Skeletal muscle tissue (tissue), 4 donors: ENCODE data around the gene ZNF780A. TPM values are rescaled to one million over a fixed set of nuclear protein-coding genes. Genes with fewer than 3 reads are reported as not detected.
A peak's percentile ranks its signal among the peaks of the same experiment; 100 is the strongest.
"Not testable (repeated sequence)": the region's sequence is repeated elsewhere in the genome, so short reads cannot be mapped to it uniquely, and the experiment has no call there.

ENCODE experiments used
- H3K27ac ChIP-seq: one replicate; pipeline ENCODE4 v1.7.0; 2013; ENCODE audit warnings: mild to moderate bottlenecking, low read depth, low read length, inconsistent platforms
- H3K27me3 ChIP-seq, 3 donors: one replicate each; pipeline ENCODE4 v1.7.0; 2013; ENCODE audit warnings: low read length in 3 of 3; ENCODE audit not compliant: control insufficient read depth in 3 of 3, insufficient read depth in 3 of 3
- H3K36me3 ChIP-seq, 3 donors: one replicate each; pipeline ENCODE4 v1.7.0; 2013; ENCODE audit warnings: low read length in 3 of 3; ENCODE audit not compliant: control insufficient read depth in 3 of 3, insufficient read depth in 3 of 3
- H3K4me1 ChIP-seq, 3 donors: one replicate each; pipeline ENCODE4 v1.7.0; 2013; ENCODE audit warnings: low read length in 3 of 3, mild to moderate bottlenecking in 3 of 3; ENCODE audit not compliant: control insufficient read depth in 3 of 3, insufficient read depth in 3 of 3
- H3K4me3 ChIP-seq, 3 donors: one replicate each; pipeline ENCODE4 v1.7.0; 2013; ENCODE audit warnings: low read length in 3 of 3
- H3K9ac ChIP-seq, 3 donors: one replicate each; pipeline ENCODE4 v1.7.0; 2013; ENCODE audit warnings: low read length in 3 of 3, mild to moderate bottlenecking in 3 of 3, moderate library complexity in 2 of 3, low read depth in 1 of 3
- H3K9me3 ChIP-seq, 3 donors: one replicate each; pipeline ENCODE4 v1.7.0; 2013; ENCODE audit warnings: low read length in 3 of 3; ENCODE audit not compliant: control insufficient read depth in 3 of 3
- total RNA-seq: library from RNA; depleted of rRNA; stranded (reverse); fragments of >200 nt; gene quantifications from one replicate; pipeline ENCODE4 v1.2.3, GENCODE V29; 2014
- donor health status: Osteomylitis.

ZNF780A gene
- total RNA-seq: 14.6 TPM

- Histone ChIP-seq H3K9me3 (no peaks in the 10 kb centered on the region), H3K27me3 (no peaks in the 10 kb centered on the region), H3K4me1 (peaks cover 6 to 19% (median 9%) of the 10 kb centered on the region in 3 donors), H3K4me3 (peak within 1 kb of the TSS; percentile 88 to 97 (median 96)), H3K27ac (peak within 1 kb of the TSS; percentile 91), H3K36me3 (no peaks in the 10 kb centered on the region), H3K9ac (peak within 1 kb of the TSS; percentile 95 to 97 (median 96))
These were observed at the start of gene ZNF780A for GRCh38 chr19:40090241-40091204. TSS of gene ZNF780A (minus strand) at chr19:40090943. CDS start at chr19:40084753, 6,190 bp downstream.

DNA sequence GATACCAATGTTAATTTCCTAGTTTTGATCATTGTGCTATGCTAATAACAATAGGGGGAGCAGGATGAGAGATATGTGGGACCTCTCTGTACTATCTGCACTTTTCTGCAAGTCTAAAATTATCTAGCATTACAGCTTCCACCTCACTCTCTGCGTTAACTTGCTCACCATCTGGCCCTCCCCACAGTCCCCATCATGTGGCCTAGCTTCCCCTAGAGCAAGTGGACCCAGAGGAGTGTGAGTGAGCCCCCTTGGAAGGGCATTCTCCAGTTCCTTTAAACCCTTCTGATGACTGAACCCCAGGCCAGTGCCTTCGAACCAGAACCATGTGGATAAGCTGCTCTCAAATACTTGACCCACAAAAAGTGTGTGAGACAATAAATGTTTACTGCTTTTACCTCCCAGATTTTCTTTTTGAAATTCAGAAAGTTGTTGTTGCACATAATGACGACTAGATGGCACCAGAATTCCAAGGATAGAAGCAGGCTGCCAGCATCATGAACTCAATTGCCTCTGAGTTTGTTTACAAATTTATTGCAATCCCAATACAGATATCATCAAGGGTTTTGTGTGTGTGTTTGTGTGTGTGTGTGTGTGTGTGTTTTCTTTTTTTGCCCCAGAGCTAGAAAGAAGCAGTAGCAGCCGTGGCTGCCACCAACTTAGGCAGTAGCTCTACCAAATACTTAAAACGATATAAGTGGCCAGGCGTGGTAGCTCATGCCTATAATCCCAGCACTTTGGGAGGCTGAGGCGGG is 49.0 kb upstream of the ZNF780A start:
- no peak overlapping the region for H3K9ac ChIP-seq
- no peak overlapping the region for H3K27ac ChIP-seq
- no peaks in the 10 kb centered on the region for H3K9me3 ChIP-seq
- H3K4me1 ChIP-seq: peaks cover 0 to 3% (median 0%) of the 10 kb centered on the region in 3 donors
- peaks cover 3 to 8% (median 5%) of the 10 kb centered on the region in 3 donors for H3K27me3 ChIP-seq
- no peak overlapping the region for H3K4me3 ChIP-seq
- H3K36me3 ChIP-seq: no peaks in the 10 kb centered on the region

DNA sequence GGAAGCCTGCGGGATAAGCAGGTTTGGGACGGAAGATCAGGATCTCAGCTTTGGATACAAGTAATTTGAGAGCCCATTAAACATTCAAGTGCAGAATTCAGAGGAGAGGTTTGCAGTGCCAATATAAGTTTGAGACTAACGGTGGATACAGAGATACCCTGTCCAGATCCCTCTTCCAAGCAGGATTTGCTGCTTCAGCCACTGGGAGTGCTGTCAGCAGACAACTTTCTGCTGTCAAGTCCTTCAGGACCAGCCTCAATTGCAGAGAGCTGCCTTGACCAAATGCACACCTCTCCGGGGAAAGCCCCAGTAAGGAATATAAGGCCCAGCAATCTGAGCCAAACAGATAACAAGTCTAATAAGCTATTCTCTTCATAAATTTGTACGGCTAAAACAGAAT is 46.1 kb upstream of the ZNF780A start:
- Histone ChIP-seq H3K27me3 (peaks cover 5 to 13% (median 8%) of the 10 kb centered on the region in 3 donors), H3K9ac (no peak overlapping the region), H3K4me3 (no peak overlapping the region), H3K9me3 (no peaks in the 10 kb centered on the region), H3K4me1 (no peaks in the 10 kb centered on the region), H3K27ac (no peak overlapping the region), H3K36me3 (no peaks in the 10 kb centered on the region)

- peaks cover 8 to 15% (median 8%) of the 10 kb centered on the region in 3 donors for H3K27me3 ChIP-seq
- H3K36me3 ChIP-seq: no peaks in the 10 kb centered on the region
- no peak overlapping the region for H3K27ac ChIP-seq
- no peaks in the 10 kb centered on the region for H3K9me3 ChIP-seq
- H3K4me3 ChIP-seq: no peak overlapping the region
- no peak overlapping the region for H3K9ac ChIP-seq
- no peaks in the 10 kb centered on the region for H3K4me1 ChIP-seq
These were observed 44.1 kb upstream of the ZNF780A start for GRCh38 chr19:40134866-40135265.

- H3K9me3 ChIP-seq: no peaks in the 10 kb centered on the region
- H3K4me1 ChIP-seq: no peaks in the 10 kb centered on the region
- peaks cover 8 to 15% (median 8%) of the 10 kb centered on the region in 3 donors for H3K27me3 ChIP-seq
- H3K27ac ChIP-seq: no peak overlapping the region
- no peak overlapping the region for H3K4me3 ChIP-seq
- H3K36me3 ChIP-seq: no peaks in the 10 kb centered on the region
- no peak overlapping the region for H3K9ac ChIP-seq
These were observed 42.7 kb upstream of the ZNF780A start for GRCh38 chr19:40133491-40133890.

GRCh38 chr19:40130013-40130412 is 39.3 kb upstream of the ZNF780A start:
- Histone ChIP-seq H3K4me1 (no peaks in the 10 kb centered on the region), H3K27me3 (peaks cover 3 to 9% (median 8%) of the 10 kb centered on the region in 3 donors), H3K9me3 (no peaks in the 10 kb centered on the region), H3K27ac (no peak overlapping the region), H3K4me3 (no peak overlapping the region), H3K9ac (no peak overlapping the region), H3K36me3 (no peaks in the 10 kb centered on the region)

DNA sequence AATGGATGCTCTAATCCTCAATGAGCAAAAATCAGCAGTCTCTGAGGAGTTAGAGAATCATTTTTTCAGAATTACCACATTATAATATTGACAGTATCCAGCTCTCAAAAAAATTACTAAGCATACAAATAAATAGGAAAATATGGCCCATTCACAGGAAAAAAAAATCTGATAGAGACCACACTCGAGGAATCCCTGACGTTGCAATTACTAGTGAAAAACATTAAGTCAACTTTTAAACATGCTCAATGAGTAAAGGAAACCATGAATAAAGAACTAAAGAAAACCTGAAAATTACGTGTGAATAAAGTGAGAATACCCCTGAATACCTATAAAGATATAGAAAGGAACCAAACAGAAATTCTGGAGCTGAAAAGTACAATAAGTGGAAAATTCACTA is 38.7 kb upstream of the ZNF780A start:
- Histone ChIP-seq H3K27me3 (peaks cover 3 to 9% (median 8%) of the 10 kb centered on the region in 3 donors), H3K36me3 (no peaks in the 10 kb centered on the region), H3K9me3 (no peaks in the 10 kb centered on the region), H3K4me3 (no peak overlapping the region), H3K9ac (no peak overlapping the region), H3K27ac (no peak overlapping the region), H3K4me1 (no peaks in the 10 kb centered on the region)

- no peak overlapping the region for H3K9ac ChIP-seq
- no peaks in the 10 kb centered on the region for H3K36me3 ChIP-seq
- no peak overlapping the region for H3K4me3 ChIP-seq
- H3K27ac ChIP-seq: no peak overlapping the region
- H3K27me3 ChIP-seq: peaks cover 3 to 9% (median 8%) of the 10 kb centered on the region in 3 donors
- no peaks in the 10 kb centered on the region for H3K4me1 ChIP-seq
- H3K9me3 ChIP-seq: no peaks in the 10 kb centered on the region
These were observed 38.2 kb upstream of the ZNF780A start for GRCh38 chr19:40128991-40129390.

DNA sequence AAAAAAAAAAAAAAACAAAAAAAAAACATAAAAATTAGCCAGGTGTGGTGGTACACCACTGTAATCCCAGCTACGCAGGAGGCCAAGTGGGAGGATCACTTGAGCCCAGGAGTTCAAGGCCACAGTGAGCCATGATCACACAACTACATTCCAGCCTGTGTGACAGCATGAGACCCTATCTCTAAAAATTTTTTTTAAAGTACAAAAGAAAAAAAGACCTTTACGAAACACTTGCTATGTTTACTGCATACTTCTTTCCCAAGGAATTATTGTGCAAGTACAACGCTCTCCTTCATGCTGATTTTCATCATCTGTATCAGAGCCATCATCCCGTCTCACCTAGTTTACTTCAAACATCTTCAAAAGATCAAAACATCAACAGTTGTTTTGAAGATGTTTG is 28.6 kb upstream of the ZNF780A start:
- H3K9me3 ChIP-seq: no peaks in the 10 kb centered on the region
- H3K4me3 ChIP-seq: no peak overlapping the region
- H3K4me1 ChIP-seq: no peaks in the 10 kb centered on the region
- no peak overlapping the region for H3K27ac ChIP-seq
- no peak overlapping the region for H3K9ac ChIP-seq
- H3K36me3 ChIP-seq: no peaks in the 10 kb centered on the region
- no peaks in the 10 kb centered on the region for H3K27me3 ChIP-seq

DNA sequence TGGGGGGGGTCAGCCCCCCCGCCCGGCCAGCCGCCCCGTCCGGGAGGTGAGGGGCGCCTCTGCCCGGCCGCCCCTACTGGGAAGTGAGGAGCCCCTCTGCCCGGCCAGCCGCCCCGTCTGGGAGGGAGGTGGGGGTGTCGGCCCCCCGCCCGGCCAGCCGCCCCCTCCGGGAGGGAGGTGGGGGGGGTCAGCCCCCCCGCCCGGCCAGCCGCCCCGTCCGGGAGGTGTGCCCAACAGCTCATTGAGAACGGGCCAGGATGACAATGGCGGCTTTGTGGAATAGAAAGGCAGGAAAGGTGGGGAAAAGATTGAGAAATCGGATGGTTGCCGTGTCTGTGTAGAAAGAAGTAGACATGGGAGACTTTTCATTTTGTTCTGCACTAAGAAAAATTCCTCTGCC is 27.9 kb upstream of the ZNF780A start:
- not testable (repeated sequence) for H3K9ac ChIP-seq, H3K27ac ChIP-seq, H3K4me3 ChIP-seq, H3K27me3 ChIP-seq, H3K36me3 ChIP-seq, H3K4me1 ChIP-seq, H3K9me3 ChIP-seq
